Lower leg skin (tissue), 4 donors: ENCODE measurements around the gene CPTP. TPM values are rescaled to one million over a fixed set of nuclear protein-coding genes. Genes with fewer than 3 reads are reported as not detected.

Experiments
- DNase-seq, 2 donors: peaks; one replicate each; pipeline ENCODE4 v3.0.0-alpha.2; 2019; ENCODE audit warnings: low spot score in 2 of 2
- H3K4me3 ChIP-seq: fragments of 200-600 bp; sonication (generic); 2 replicates; pipeline ENCODE4 v1.5.1; 2017; ENCODE audit warnings: mild to moderate bottlenecking, low read depth; ENCODE audit not compliant: poor library complexity, severe bottlenecking
- CTCF ChIP-seq, 3 donors: fragments of 450-650 bp; IDR thresholded peaks; one replicate each; pipeline ENCODE4 v1.5.1; 2016; ENCODE audit warnings: antibody characterized with exemption in 3 of 3, mild to moderate bottlenecking in 3 of 3, moderate library complexity in 2 of 3
- POLR2A ChIP-seq, 2 donors: fragments of 450-650 bp; IDR thresholded peaks; one replicate each; pipeline ENCODE4 v1.6.1; 2016 to 2017; ENCODE audit warnings: antibody characterized with exemption in 2 of 2, mild to moderate bottlenecking in 1 of 2, moderate library complexity in 1 of 2
- WGBS, 2 donors: methylation state at CpG; one replicate each; pipeline ENCODE4 v1.1.5; 2018; 5-methylcytosine and 5-hydroxymethylcytosine counted together
- intact Hi-C: fragments of 100-400 bp; cut with DNase I; formaldehyde crosslinking; loops from one replicate; pipeline ENCODE4 v1.15.0; 2023; ENCODE audit warnings: low total_unique reads
- total RNA-seq, 4 donors: library from RNA; depleted of rRNA; stranded (reverse); fragments of >200 nt; gene quantifications; one replicate each; pipeline ENCODE4 v1.1.0, GENCODE V29; 2016

The CPTP gene
- total RNA-seq, 4 donors from 2014 or later = 51.0 to 62.9 (median 57.4) TPM

DNA sequence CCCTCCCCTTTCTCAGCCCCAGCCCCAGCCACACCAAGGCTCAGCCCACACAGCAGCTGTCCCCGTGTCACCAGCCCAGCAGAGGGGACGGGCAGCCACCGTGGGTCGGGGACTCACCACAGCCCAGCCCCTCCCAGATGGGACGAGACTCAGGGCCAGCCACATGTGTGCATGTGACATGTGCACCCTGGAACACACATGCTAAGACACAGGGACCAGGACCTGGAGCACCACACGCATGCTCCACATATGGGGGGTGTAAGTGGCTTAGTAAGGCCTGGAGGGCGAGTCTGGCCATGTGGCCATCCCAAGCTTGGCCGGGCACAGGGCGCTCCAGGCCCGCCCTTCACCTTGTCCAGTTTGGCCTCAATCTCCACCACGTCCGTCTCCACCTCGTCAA, 20.9 kb upstream of the CPTP start:
- intact Hi-C loops = no loop called here
- DNase-seq = no peak
- 31 to 57% methylated on average over 5 to 13 of the region's 13 CpGs for WGBS, 2 donors
- no peak for TF ChIP-seq CTCF (IDR thresholded peaks at IDR 0.05)
- TF ChIP-seq POLR2A (IDR thresholded peaks at IDR 0.05) = no peak
- H3K4me3 ChIP-seq = no peak overlapping the region

DNA sequence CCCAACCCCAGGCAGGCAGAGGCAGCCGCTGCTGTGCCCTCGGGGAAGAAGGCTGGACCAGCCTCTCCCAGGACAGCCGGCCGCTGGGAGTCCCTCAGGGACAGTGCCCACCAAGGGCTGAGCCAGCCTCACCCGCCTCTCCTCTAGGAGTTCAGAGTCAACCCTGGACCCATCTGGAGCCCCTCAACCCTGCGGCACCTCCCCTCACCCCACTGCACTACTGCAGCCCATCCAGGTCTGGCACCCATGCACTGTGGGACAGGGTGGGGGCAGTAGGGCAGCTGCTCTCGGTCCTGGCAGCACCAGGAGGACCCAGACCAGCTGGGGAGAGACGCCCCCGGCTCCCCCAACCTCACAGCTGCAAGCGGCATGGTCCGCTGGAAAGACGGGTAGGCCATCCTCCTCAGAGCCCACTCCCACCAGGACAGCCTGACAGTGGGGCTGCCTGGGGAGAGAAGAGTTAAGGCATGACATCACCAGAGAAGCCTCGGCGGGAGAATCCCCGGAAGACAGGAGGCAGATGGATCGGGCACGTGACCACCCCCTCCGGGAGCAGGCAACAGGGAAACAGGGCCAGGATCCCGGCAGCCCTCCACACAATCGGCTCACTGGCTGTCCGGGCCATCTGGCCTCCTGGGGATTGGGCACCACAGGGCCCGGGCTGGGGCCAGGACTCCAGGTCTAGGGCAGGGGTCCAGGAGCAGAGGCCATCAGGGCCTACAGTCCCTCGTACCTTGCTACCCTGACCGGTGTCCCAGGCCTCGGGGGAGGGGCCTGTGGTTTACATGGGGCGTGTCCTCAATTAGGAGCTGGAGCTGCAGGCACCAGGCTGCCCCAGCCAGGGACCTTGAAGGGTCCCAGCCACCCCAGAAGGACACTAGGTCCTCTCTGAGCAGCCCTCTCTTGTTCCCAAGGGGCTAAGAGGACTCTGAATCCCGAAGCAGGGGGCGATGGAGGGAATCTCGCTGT, 20.0 kb upstream of the CPTP start:
- 16 to 17% methylated on average over 20 to 23 of the region's 29 CpGs for WGBS, 2 donors
- DNase-seq = peak; percentile 81 to 96
- intact Hi-C loops = no loop called here
- TF ChIP-seq CTCF (IDR thresholded peaks at IDR 0.05) (no peak), POLR2A (IDR thresholded peaks at IDR 0.05) (no peak)
- no peak overlapping the region for H3K4me3 ChIP-seq

- DNase-seq = peak; percentile 81 to 97
Measured at GRCh38 chr1:1305300-1306069, 19.1 kb upstream of the CPTP start.

GRCh38 chr1:1306070-1306660, 18.4 kb upstream of the CPTP start:
- intact Hi-C loops = no loop called here

More at GRCh38 chr1:1305300-1306069, 19.1 kb upstream of the CPTP start:
- no peak overlapping the region for H3K4me3 ChIP-seq
- TF ChIP-seq POLR2A (IDR thresholded peaks at IDR 0.05) (no peak), CTCF (IDR thresholded peaks at IDR 0.05) (no peak)
- 3 to 5% methylated on average over 9 of the region's 25 CpGs for WGBS, 2 donors
- intact Hi-C loops = no loop called here

More at GRCh38 chr1:1306070-1306660, 18.4 kb upstream of the CPTP start:
- H3K4me3 ChIP-seq = no peak overlapping the region
- 11 to 18% methylated on average over 9 to 10 of the region's 11 CpGs for WGBS, 2 donors
- TF ChIP-seq POLR2A (IDR thresholded peaks at IDR 0.05) = no peak
- no peak for TF ChIP-seq CTCF (IDR thresholded peaks at IDR 0.05)
- no peak for DNase-seq
